HG02759 (cell line): ENCODE data around the gene BNC2.
"Not testable (repeated sequence)": the region's sequence is repeated elsewhere in the genome, so short reads cannot be mapped to it uniquely, and the experiment has no call there.

ENCODE experiments used
- ATAC-seq: cut with Tn5 transposase; IDR thresholded peaks from one replicate; pipeline ENCODE4 v1.9.1; 2021; ENCODE audit warnings: mild to moderate bottlenecking, moderate library complexity; ENCODE audit not compliant: unreplicated experiment

The BNC2 gene

GRCh38 chr9:16461851-16462250 is 408.6 kb downstream of the BNC2 start:
- no peak for ATAC-seq

GRCh38 chr9:16461137-16461840 is 409.2 kb downstream of the BNC2 start:
- ATAC-seq, result no peak

GRCh38 chr9:16460696-16461095 is 409.8 kb downstream of the BNC2 start:
- no peak for ATAC-seq

GRCh38 chr9:16459421-16460148 is 410.9 kb downstream of the BNC2 start:
- no peak for ATAC-seq

- ATAC-seq, result no peak
Observed at GRCh38 chr9:16458696-16459420, 411.6 kb downstream of the BNC2 start.

GRCh38 chr9:16455842-16456241 is 414.6 kb downstream of the BNC2 start:
- no peak for ATAC-seq

- ATAC-seq, result no peak
Observed at GRCh38 chr9:16453390-16453789, 417.1 kb downstream of the BNC2 start.

- no peak for ATAC-seq
Observed at GRCh38 chr9:16450578-16450977, 419.9 kb downstream of the BNC2 start.

GRCh38 chr9:16450043-16450442 is 420.4 kb downstream of the BNC2 start:
- no peak for ATAC-seq

- no peak for ATAC-seq
Observed at GRCh38 chr9:16449076-16449730, 421.3 kb downstream of the BNC2 start.

- no peak for ATAC-seq
Observed at GRCh38 chr9:16447946-16448345, 422.5 kb downstream of the BNC2 start.

GRCh38 chr9:16446636-16447035 is 423.8 kb downstream of the BNC2 start:
- no peak for ATAC-seq

GRCh38 chr9:16445141-16445920 is 425.1 kb downstream of the BNC2 start:
- no peak for ATAC-seq

- ATAC-seq, result no peak
Observed at GRCh38 chr9:16442622-16443021, 427.8 kb downstream of the BNC2 start.

GRCh38 chr9:16441791-16442190 is 428.7 kb downstream of the BNC2 start:
- ATAC-seq, result no peak

- not testable (repeated sequence) for ATAC-seq
Observed at GRCh38 chr9:16438831-16439230, 431.6 kb downstream of the BNC2 start.

GRCh38 chr9:16436545-16436944 is 433.9 kb downstream of the BNC2 start:
- no peak for ATAC-seq

- ATAC-seq, result no peak
Observed at GRCh38 chr9:16434526-16434925, 435.9 kb downstream of the BNC2 start.

- no peak for ATAC-seq
Observed at GRCh38 chr9:16433494-16433893, 437.0 kb downstream of the BNC2 start.

GRCh38 chr9:16431666-16432392 is 438.6 kb downstream of the BNC2 start:
- no peak for ATAC-seq
